Measurements from ENCODE around the gene GABBR1.

Gene GABBR1

GRCh38 chr6:29525311-29525639, 107.7 kb downstream of the GABBR1 start:
- Mint-ChIP-seq H3K36me3 (ENCODE audit: low read depth) (no peaks in the 10 kb centered on the region), H3K27me3 (ENCODE audit: low read depth) (peaks cover 37% of the 10 kb centered on the region), H3K27ac (no peak overlapping the region), H3K4me1 (ENCODE audit: low read depth) (no peaks in the 10 kb centered on the region), H3K4me3 (no peak overlapping the region), H3K9me3 (peaks cover 4% of the 10 kb centered on the region)

- Mint-ChIP-seq H3K27ac (no peak overlapping the region), H3K4me1 (ENCODE audit: low read depth) (no peaks in the 10 kb centered on the region), H3K4me3 (no peak overlapping the region), H3K27me3 (ENCODE audit: low read depth) (peaks cover 37% of the 10 kb centered on the region), H3K9me3 (peaks cover 4% of the 10 kb centered on the region), H3K36me3 (ENCODE audit: low read depth) (no peaks in the 10 kb centered on the region)
Observed at GRCh38 chr6:29524444-29525310, 108.3 kb downstream of the GABBR1 start.

- H3K4me1 Mint-ChIP-seq (ENCODE audit: low read depth), result no peaks in the 10 kb centered on the region
- H3K27ac Mint-ChIP-seq, result no peak overlapping the region
- no peaks in the 10 kb centered on the region for H3K36me3 Mint-ChIP-seq (ENCODE audit: low read depth)
- peaks cover 4% of the 10 kb centered on the region for H3K9me3 Mint-ChIP-seq
- no peak overlapping the region for H3K4me3 Mint-ChIP-seq
- peaks cover 37% of the 10 kb centered on the region for H3K27me3 Mint-ChIP-seq (ENCODE audit: low read depth)
Observed at GRCh38 chr6:29524044-29524443, 108.9 kb downstream of the GABBR1 start.

GRCh38 chr6:29522227-29522626, 110.8 kb downstream of the GABBR1 start:
- peaks cover 37% of the 10 kb centered on the region for H3K27me3 Mint-ChIP-seq (ENCODE audit: low read depth)
- H3K4me1 Mint-ChIP-seq (ENCODE audit: low read depth), result no peaks in the 10 kb centered on the region
- no peak overlapping the region for H3K27ac Mint-ChIP-seq
- H3K4me3 Mint-ChIP-seq, result no peak overlapping the region
- H3K36me3 Mint-ChIP-seq (ENCODE audit: low read depth), result no peaks in the 10 kb centered on the region
- H3K9me3 Mint-ChIP-seq, result peaks cover 4% of the 10 kb centered on the region

- Mint-ChIP-seq H3K4me1 (ENCODE audit: low read depth) (peaks cover 4% of the 10 kb centered on the region), H3K9me3 (peaks cover 4% of the 10 kb centered on the region), H3K36me3 (ENCODE audit: low read depth) (no peaks in the 10 kb centered on the region), H3K27me3 (ENCODE audit: low read depth) (peaks cover 37% of the 10 kb centered on the region), H3K4me3 (no peak overlapping the region), H3K27ac (no peak overlapping the region)
Observed at GRCh38 chr6:29521006-29521680, 111.8 kb downstream of the GABBR1 start.

GRCh38 chr6:29520232-29520631, 112.8 kb downstream of the GABBR1 start:
- H3K27me3 Mint-ChIP-seq (ENCODE audit: low read depth), result peaks cover 28% of the 10 kb centered on the region
- H3K9me3 Mint-ChIP-seq, result peaks cover 4% of the 10 kb centered on the region
- H3K36me3 Mint-ChIP-seq (ENCODE audit: low read depth), result no peaks in the 10 kb centered on the region
- no peak overlapping the region for H3K4me3 Mint-ChIP-seq
- no peak overlapping the region for H3K27ac Mint-ChIP-seq
- H3K4me1 Mint-ChIP-seq (ENCODE audit: low read depth), result peaks cover 8% of the 10 kb centered on the region

- H3K9me3 Mint-ChIP-seq, result peaks cover 4% of the 10 kb centered on the region
- H3K27ac Mint-ChIP-seq, result no peak overlapping the region
- no peak overlapping the region for H3K4me3 Mint-ChIP-seq
- H3K27me3 Mint-ChIP-seq (ENCODE audit: low read depth), result peaks cover 26% of the 10 kb centered on the region
- H3K4me1 Mint-ChIP-seq (ENCODE audit: low read depth), result peaks cover 11% of the 10 kb centered on the region
- H3K36me3 Mint-ChIP-seq (ENCODE audit: low read depth), result no peaks in the 10 kb centered on the region
Observed at GRCh38 chr6:29519291-29520010, 113.5 kb downstream of the GABBR1 start.

GRCh38 chr6:29517728-29518440, 115.1 kb downstream of the GABBR1 start:
- peaks cover 18% of the 10 kb centered on the region for H3K27me3 Mint-ChIP-seq (ENCODE audit: low read depth)
- peaks cover 11% of the 10 kb centered on the region for H3K4me1 Mint-ChIP-seq (ENCODE audit: low read depth)
- no peak overlapping the region for H3K4me3 Mint-ChIP-seq
- H3K9me3 Mint-ChIP-seq, result peaks cover 3% of the 10 kb centered on the region
- H3K27ac Mint-ChIP-seq, result no peak overlapping the region
- H3K36me3 Mint-ChIP-seq (ENCODE audit: low read depth), result no peaks in the 10 kb centered on the region

GRCh38 chr6:29517245-29517644, 115.7 kb downstream of the GABBR1 start:
- H3K36me3 Mint-ChIP-seq (ENCODE audit: low read depth), result no peaks in the 10 kb centered on the region
- no peak overlapping the region for H3K27ac Mint-ChIP-seq
- no peaks in the 10 kb centered on the region for H3K9me3 Mint-ChIP-seq
- peaks cover 17% of the 10 kb centered on the region for H3K27me3 Mint-ChIP-seq (ENCODE audit: low read depth)
- H3K4me1 Mint-ChIP-seq (ENCODE audit: low read depth), result peaks cover 11% of the 10 kb centered on the region
- H3K4me3 Mint-ChIP-seq, result no peak overlapping the region

- H3K4me3 Mint-ChIP-seq, result no peak overlapping the region
- H3K27me3 Mint-ChIP-seq (ENCODE audit: low read depth), result peaks cover 17% of the 10 kb centered on the region
Observed at GRCh38 chr6:29516108-29516507, 116.9 kb downstream of the GABBR1 start.

GRCh38 chr6:29510746-29511300, 122.2 kb downstream of the GABBR1 start:
- Mint-ChIP-seq H3K4me3 (no peak overlapping the region), H3K9me3 (no peaks in the 10 kb centered on the region), H3K36me3 (ENCODE audit: low read depth) (no peaks in the 10 kb centered on the region), H3K27me3 (ENCODE audit: low read depth) (peaks cover 14% of the 10 kb centered on the region), H3K4me1 (ENCODE audit: low read depth) (peaks cover 4% of the 10 kb centered on the region), H3K27ac (no peak overlapping the region)

More at GRCh38 chr6:29516108-29516507, 116.9 kb downstream of the GABBR1 start:
- H3K4me1 Mint-ChIP-seq (ENCODE audit: low read depth), result peaks cover 11% of the 10 kb centered on the region
- H3K27ac Mint-ChIP-seq, result no peak overlapping the region
- H3K9me3 Mint-ChIP-seq, result no peaks in the 10 kb centered on the region
- H3K36me3 Mint-ChIP-seq (ENCODE audit: low read depth), result no peaks in the 10 kb centered on the region

GRCh38 chr6:29510202-29510601, 122.8 kb downstream of the GABBR1 start:
- Mint-ChIP-seq H3K27me3 (ENCODE audit: low read depth) (peaks cover 14% of the 10 kb centered on the region), H3K27ac (no peak overlapping the region), H3K9me3 (no peaks in the 10 kb centered on the region), H3K36me3 (ENCODE audit: low read depth) (no peaks in the 10 kb centered on the region), H3K4me1 (ENCODE audit: low read depth) (peaks cover 2% of the 10 kb centered on the region), H3K4me3 (no peak overlapping the region)
